HUES48 (cell line): ENCODE results near the gene CCDC73.
A peak's percentile ranks its signal among the peaks of the same experiment; 100 is the strongest.

ENCODE experiments used
- H3K27ac ChIP-seq: one replicate; pipeline ENCODE4 v1.7.0; 2013; ENCODE audit warnings: low read depth, low read length, inconsistent platforms
- H3K27me3 ChIP-seq: 2 replicates; pipeline ENCODE4 v1.6.1; 2013; ENCODE audit warnings: mild to moderate bottlenecking, low read length; ENCODE audit not compliant: control insufficient read depth, insufficient read depth
- H3K36me3 ChIP-seq: 2 replicates; pipeline ENCODE4 v1.6.1; 2013; ENCODE audit warnings: low read length; ENCODE audit not compliant: control insufficient read depth, insufficient read depth
- H3K4me1 ChIP-seq: 2 replicates; pipeline ENCODE4 v1.6.1; 2013; ENCODE audit warnings: mild to moderate bottlenecking, low read length; ENCODE audit not compliant: control insufficient read depth, insufficient read depth
- H3K4me3 ChIP-seq: 2 replicates; pipeline ENCODE4 v1.5.1; 2013; ENCODE audit warnings: mild to moderate bottlenecking, low read depth, low read length
- H3K9ac ChIP-seq: 2 replicates; pipeline ENCODE4 v1.6.1; 2013; ENCODE audit warnings: mild to moderate bottlenecking, low read depth, low read length, moderate library complexity
- H3K9me3 ChIP-seq: 2 replicates; pipeline ENCODE4 v1.6.1; 2013; ENCODE audit warnings: low read length; ENCODE audit not compliant: control insufficient read depth, insufficient read depth

The CCDC73 gene

GRCh38 chr11:32794439-32794838 lies at the start of gene CCDC73:
Gene CCDC73 (minus strand): TSS chr11:32794662. CDS start chr11:32760243, 34,419 bp downstream.
- Histone ChIP-seq H3K27ac (no peak within 1 kb of the TSS), H3K36me3 (no peaks in the 10 kb centered on the region), H3K4me3 (no peak within 1 kb of the TSS), H3K9ac (no peak within 1 kb of the TSS), H3K27me3 (no peaks in the 10 kb centered on the region), H3K4me1 (peaks cover 5% of the 10 kb centered on the region), H3K9me3 (no peaks in the 10 kb centered on the region)

GRCh38 chr11:32843544-32843943 lies 49.1 kb upstream of the CCDC73 start:
- no peaks in the 10 kb centered on the region for H3K27me3 ChIP-seq
- H3K4me3 ChIP-seq: no peak overlapping the region
- no peak overlapping the region for H3K27ac ChIP-seq
- no peak overlapping the region for H3K9ac ChIP-seq
- peaks cover 7% of the 10 kb centered on the region; the same call in 1 of the 2 replicates for H3K4me1 ChIP-seq
- no peaks in the 10 kb centered on the region for H3K36me3 ChIP-seq
- H3K9me3 ChIP-seq: no peaks in the 10 kb centered on the region

DNA sequence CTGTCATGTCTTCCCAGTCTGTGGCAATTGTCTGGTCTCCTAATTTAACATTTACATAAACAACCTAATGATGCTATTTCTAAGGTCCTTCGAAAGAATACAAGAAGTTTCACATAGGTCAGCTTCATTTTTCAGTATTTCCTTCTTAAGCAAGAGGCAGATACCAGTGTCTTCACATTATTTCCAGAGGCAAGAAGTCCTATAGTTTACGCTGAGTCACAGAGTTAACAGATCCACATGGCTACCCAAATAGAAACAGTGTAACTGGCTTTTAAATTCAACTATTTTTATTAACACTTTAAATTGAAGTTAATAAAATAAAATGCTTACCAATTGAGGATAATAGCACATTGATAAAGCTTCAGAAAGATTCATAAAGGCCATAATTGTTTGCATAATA lies 46.1 kb upstream of the CCDC73 start:
- Histone ChIP-seq H3K27me3 (no peaks in the 10 kb centered on the region), H3K4me3 (no peak overlapping the region), H3K27ac (no peak overlapping the region), H3K4me1 (peaks cover 7% of the 10 kb centered on the region; the same call in 1 of the 2 replicates), H3K36me3 (no peaks in the 10 kb centered on the region), H3K9me3 (no peaks in the 10 kb centered on the region), H3K9ac (no peak overlapping the region)

DNA sequence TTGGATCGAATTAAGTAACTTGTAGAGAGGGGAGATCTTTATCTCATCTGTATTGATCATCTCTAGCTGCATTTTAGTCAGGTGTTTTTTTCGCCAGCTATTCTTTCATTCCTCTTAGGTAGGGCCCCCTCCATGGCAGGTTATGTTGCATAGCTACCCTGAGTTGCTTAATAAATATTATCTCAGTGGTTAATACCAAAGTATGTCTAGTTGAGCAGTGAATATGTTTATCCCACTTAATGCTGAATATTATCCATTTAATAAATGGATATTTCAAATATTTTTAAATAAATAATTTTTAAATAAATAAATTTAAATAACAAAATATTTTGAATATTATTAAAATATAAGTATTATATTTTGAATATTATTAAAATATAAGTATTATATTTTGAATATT lies 44.8 kb upstream of the CCDC73 start:
- H3K27ac ChIP-seq: no peak overlapping the region
- H3K36me3 ChIP-seq: no peaks in the 10 kb centered on the region
- H3K9me3 ChIP-seq: no peaks in the 10 kb centered on the region
- peaks cover 10% of the 10 kb centered on the region; the same call in 1 of the 2 replicates for H3K4me1 ChIP-seq
- H3K9ac ChIP-seq: no peak overlapping the region
- no peaks in the 10 kb centered on the region for H3K27me3 ChIP-seq
- H3K4me3 ChIP-seq: no peak overlapping the region

DNA sequence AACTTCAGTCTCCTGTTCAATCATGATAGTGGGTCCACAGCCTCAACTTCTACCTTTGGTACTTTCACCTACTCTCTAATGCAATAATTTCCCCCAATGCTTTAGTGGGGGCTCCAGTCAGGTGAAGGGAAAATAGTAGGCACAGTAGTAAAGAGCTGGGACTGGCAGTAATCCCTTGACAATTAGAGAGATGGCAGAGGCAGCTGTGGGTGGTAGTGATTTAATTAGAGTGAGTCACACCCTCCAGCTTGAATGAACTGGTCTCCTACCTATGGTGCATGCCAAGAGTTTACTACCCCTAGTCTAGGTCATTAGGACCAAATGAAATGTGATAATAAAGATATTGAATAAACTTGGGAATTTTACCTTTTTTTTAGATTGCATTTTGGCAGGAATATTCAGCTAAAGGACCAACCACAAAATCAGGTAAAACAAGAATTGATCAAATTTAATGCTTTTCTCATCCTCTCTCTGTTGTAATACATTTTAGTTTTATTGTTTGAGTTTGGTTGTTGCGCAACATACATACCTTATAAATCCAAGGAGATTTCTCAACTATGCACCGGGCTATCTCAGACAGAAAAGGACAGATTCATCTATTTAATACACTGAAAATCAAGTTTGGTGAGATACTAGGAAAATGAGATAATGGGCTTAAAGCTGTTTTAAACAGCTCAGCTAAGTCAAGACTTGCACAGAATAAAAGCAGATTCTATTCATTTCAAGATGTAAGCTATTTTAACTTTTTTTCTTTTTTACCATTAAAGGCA lies 44.2 kb upstream of the CCDC73 start:
- Histone ChIP-seq H3K4me1 (peaks cover 16% of the 10 kb centered on the region; the same call in 1 of the 2 replicates), H3K27ac (no peak overlapping the region), H3K36me3 (no peaks in the 10 kb centered on the region), H3K27me3 (no peaks in the 10 kb centered on the region), H3K4me3 (no peak overlapping the region), H3K9me3 (no peaks in the 10 kb centered on the region), H3K9ac (no peak overlapping the region)

- Histone ChIP-seq H3K27ac (no peak overlapping the region), H3K27me3 (no peaks in the 10 kb centered on the region), H3K9me3 (no peaks in the 10 kb centered on the region), H3K4me3 (no peak overlapping the region), H3K36me3 (no peaks in the 10 kb centered on the region), H3K9ac (no peak overlapping the region), H3K4me1 (peaks cover 16% of the 10 kb centered on the region; the same call in 1 of the 2 replicates)
These were observed 42.5 kb upstream of the CCDC73 start for GRCh38 chr11:32836946-32837345.

DNA sequence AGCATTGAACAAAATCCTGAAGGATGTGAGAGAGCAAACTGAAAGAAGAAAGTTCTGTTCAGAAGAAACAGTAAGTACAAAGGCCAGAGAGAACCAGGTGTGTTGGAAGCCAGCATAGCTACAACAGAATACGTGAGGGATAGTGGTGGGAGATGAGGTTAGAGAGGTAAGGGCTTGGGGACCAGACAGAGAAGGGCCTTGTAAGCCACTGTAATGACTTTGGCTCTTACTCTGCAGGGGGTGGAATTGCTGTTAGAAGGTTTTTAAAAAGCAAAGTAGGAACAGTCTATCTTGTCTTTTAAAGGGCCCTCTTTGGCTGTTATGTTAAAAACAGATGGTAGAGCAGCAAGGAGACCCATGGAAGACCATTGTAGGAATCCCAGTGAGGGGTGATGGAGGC lies 39.5 kb upstream of the CCDC73 start:
- Histone ChIP-seq H3K4me3 (no peak overlapping the region), H3K9me3 (no peaks in the 10 kb centered on the region), H3K9ac (no peak overlapping the region), H3K27ac (no peak overlapping the region), H3K27me3 (peaks cover 22% of the 10 kb centered on the region), H3K4me1 (peaks cover 14% of the 10 kb centered on the region; the same call in 1 of the 2 replicates), H3K36me3 (no peaks in the 10 kb centered on the region)

DNA sequence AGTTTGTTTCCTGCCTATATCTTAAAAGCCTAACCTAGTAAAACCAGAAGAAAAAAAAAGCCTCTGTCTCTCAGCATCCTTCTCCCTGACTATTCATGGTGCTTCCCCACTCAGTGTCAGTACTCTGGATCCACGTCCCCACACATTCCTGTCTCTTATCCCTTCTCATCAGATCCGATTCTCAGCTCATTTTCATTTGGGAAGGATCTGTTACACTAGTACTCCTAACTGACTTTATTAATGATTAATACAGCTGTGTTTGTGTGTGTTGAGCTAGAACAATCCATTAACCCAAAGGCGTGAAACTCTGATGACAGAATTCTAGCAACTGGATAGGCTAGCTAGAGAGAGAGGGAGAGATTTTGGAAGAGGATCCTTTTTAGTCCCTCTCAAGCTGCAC lies 36.8 kb upstream of the CCDC73 start:
- Histone ChIP-seq H3K9ac (no peak overlapping the region), H3K36me3 (no peaks in the 10 kb centered on the region), H3K9me3 (no peaks in the 10 kb centered on the region), H3K27ac (no peak overlapping the region), H3K4me1 (peaks cover 16% of the 10 kb centered on the region; the same call in 1 of the 2 replicates), H3K27me3 (peaks cover 28% of the 10 kb centered on the region), H3K4me3 (no peak overlapping the region)

DNA sequence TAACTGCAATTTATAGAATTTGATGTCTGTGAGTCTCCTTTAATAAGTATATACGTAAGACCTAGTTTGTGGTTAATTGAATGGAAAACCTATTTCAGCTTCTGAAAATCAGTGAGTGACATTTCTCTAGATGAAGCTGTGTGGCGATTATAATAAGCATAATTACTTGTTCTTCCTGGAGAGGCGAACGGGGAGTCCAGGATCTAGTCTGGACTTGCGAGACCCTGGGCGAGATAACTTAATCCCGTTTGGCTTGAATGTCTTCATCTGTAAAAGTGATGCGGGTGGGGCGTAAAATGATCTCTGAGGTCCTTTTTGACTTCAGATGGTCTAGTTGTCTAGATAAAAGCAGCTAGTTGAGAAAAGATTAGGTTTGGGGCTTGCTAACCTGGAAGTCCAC lies 36.3 kb upstream of the CCDC73 start:
- H3K9me3 ChIP-seq: no peaks in the 10 kb centered on the region
- peaks cover 16% of the 10 kb centered on the region; the same call in 1 of the 2 replicates for H3K4me1 ChIP-seq
- H3K27ac ChIP-seq: no peak overlapping the region
- H3K9ac ChIP-seq: no peak overlapping the region
- H3K27me3 ChIP-seq: peaks cover 28% of the 10 kb centered on the region
- H3K36me3 ChIP-seq: no peaks in the 10 kb centered on the region
- H3K4me3 ChIP-seq: no peak overlapping the region

GRCh38 chr11:32830413-32830738 lies 35.9 kb upstream of the CCDC73 start:
- Histone ChIP-seq H3K4me3 (peak overlapping the region; percentile 77), H3K9me3 (no peaks in the 10 kb centered on the region), H3K27me3 (peaks cover 28% of the 10 kb centered on the region), H3K36me3 (no peaks in the 10 kb centered on the region), H3K9ac (no peak overlapping the region), H3K4me1 (peaks cover 16% of the 10 kb centered on the region; the same call in 1 of the 2 replicates), H3K27ac (no peak overlapping the region)

DNA sequence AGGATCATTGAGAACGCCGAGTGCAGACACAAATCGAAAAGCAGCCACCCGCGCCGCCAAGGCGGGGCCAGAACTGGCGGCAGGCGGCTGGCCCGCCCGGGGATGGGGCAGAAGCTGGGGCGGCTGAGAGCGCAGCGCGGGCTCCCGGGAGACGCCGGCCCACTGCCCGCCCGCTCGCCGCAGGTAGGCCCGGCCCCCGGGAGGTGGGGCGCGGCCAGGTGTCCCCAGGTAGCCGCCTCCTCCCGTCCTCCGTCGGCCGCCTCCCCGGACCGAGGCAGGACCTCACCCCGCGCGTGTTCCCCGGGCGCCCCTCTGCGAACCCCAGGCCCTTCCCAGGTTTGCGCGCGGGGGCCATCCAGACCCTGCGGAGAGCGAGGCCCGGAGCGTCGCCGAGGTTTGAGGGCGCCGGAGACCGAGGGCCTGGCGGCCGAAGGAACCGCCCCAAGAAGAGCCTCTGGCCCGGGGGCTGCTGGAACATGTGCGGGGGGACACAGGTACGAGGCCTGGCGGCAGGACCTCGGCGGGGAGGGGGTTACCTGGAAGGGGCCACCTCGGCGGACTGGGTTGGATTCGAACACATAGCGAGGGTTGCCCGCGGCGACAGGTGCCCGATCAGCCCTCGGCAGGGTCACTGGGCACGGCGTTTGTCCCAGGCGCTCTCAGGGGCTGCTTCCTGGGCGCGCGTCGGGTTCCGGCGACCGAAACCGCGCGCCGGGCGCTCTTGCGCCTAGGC lies 35.4 kb upstream of the CCDC73 start, which contains the start of gene PRRG4:
PRRG4 (plus strand) TSS at position 248 of the 733 bp plus-strand sequence. CDS start 603 bp downstream, outside the sequence.
- no peaks in the 10 kb centered on the region for H3K9me3 ChIP-seq
- peaks cover 14% of the 10 kb centered on the region; the same call in 1 of the 2 replicates for H3K4me1 ChIP-seq
- peak within 1 kb of the TSS; percentile 77 for H3K4me3 ChIP-seq
- no peaks in the 10 kb centered on the region for H3K36me3 ChIP-seq
- no peak within 1 kb of the TSS for H3K27ac ChIP-seq
- H3K9ac ChIP-seq: peak within 1 kb of the TSS; percentile 32; the same call in 1 of the 2 replicates
- peaks cover 28% of the 10 kb centered on the region for H3K27me3 ChIP-seq
